HL-60 (cell line): ENCODE results near the gene EDEM2.

ENCODE experiments used
- CTCF ChIP-seq: IDR thresholded peaks from one replicate; pipeline ENCODE4 v1.5.1; 2011; ENCODE audit warnings: low read length, control low read depth, inconsistent platforms; ENCODE audit not compliant: insufficient read depth
- GABPA ChIP-seq: IDR thresholded peaks from 2 replicates; pipeline ENCODE4 v1.6.1; 2012; ENCODE audit warnings: low read depth
- POLR2AphosphoS5 ChIP-seq: IDR thresholded peaks from 2 replicates; pipeline ENCODE4 v1.6.1; 2012; ENCODE audit warnings: low read depth

GRCh38 chr20:35156978-35157377 lies 9.8 kb upstream of the EDEM2 start:
- TF ChIP-seq CTCF (no peak), GABPA (no peak), POLR2AphosphoS5 (no peak)
